HS-27A (cell line): Measurements from ENCODE around the gene MMP17.
"Not testable (repeated sequence)": the region's sequence is repeated elsewhere in the genome, so short reads cannot be mapped to it uniquely, and the experiment has no call there.

Experiments used
- DNase-seq: peaks from one replicate; pipeline ENCODE4 v3.0.0-alpha.2; 2012; ENCODE audit warnings: low read depth, missing footprints

The MMP17 gene

DNA sequence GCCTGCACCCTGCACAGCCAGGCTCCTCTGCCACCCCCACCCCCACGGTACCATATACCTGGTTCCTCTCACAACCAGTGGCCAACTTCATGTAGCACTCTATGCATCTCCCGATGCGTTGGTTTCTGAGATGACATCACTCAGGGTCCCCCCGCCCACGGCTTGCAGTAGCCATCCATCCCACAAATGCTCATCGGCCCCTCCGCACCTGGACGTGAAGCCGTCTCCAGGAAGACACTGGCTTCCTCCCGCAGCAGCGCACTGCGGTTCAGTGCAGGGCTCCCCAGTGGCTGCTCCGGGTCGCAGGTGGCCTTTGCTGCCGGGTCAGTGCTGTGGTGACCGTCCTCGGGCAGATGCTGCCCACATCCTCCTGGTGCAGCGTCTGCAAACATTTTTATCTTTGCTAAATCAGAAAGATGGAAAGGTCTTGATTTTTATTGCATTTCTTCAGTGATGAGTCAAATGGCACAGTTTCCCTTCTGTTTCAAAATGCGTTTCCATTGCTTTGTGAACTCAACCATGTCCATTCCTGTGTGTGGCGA lies 27.5 kb upstream of the MMP17 start:
- DNase-seq = no peak

DNA sequence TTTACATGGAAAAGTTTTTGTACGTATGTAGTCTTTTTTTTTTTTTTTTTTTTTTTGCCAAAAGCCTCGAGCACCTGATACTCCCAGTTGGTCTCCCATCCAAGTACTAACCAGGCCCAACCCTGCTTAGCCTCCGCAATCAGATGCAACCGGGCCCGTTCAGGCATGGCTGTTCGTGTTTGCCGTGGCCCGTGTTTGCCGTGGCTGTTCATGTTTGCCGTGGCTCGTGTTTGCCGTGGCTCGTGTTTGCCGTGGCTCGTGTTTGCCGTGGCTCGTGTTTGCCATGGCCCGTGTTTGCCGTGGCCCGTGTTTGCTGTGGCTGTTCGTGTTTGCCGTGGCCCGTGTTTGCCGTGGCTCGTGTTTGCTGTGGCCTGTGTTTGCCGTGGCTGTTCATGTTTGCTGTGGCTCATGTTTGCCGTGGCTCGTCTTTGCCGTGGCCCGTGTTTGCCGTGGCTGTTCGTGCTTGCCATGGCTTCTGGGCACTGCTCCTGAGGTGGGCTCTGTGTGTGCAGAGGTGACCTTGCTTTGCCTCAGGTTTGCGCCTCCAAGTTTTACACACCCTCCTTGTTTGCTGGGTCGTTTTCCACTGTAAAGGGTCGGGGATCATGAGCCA lies 26.8 kb upstream of the MMP17 start:
- DNase-seq = no peak

DNA sequence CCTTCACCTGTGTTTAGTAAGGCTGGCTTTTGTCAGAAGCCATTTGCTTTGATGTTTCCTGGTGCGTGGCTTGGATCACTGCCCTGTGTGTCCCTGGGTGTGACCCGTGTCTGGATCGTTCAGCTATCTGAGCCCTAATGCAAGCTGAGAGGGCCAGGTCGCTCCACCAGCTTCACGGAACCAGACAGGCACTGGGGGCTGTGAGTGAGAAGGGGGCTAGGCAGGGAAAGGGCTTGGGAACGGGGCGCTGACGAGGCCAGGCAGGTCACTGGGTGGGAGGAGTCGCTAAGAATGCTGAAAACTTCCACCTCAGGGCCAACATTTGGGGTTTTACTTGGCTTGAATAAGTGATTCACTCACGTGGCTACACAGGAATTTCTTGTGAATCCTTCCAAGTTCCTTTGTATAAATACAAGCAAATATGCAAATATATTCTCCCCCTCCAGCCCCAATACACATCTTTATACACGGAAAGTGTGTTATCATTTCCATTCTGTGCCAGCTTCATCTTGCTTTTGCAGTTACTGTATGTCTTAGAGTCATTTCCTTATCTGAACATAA lies 24.2 kb upstream of the MMP17 start:
- DNase-seq = no peak

DNA sequence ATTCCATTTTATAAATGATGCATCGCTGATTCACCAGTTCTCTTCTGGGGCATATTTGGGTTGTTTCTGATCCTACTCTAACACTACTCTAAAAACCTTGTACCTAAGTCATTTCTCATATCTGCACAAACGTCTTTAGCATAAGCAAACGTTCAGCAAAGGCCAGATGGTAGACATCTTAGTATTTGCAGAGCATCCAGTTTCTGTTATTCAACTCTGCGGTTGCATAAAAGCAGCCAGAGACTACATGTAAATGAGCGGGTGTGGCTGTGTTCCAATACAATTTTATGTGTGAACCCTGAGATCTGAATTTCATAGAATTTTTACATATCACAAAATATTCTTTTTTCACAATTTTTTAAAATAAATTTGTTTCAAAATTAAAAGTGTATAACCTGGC lies 22.8 kb upstream of the MMP17 start:
- no peak for DNase-seq

DNA sequence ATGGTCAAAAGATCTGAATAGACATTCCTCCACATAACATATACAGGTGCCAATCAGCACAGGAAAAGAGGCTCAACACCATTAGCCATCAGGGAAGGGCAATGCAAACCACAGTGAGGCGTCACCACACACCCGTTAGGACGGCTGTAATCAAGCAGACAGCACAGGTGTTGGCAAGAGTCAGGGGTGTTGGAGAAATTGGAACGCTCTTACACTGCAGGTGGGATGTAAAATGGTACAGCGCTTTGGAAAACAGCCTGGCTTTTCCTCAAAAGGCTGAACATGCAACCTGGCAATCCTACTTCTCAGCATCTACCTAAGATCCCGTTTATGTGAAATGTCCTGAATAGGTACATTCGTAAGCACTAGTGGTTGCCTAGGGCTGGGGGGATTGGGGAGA lies 21.5 kb upstream of the MMP17 start:
- no peak for DNase-seq

DNA sequence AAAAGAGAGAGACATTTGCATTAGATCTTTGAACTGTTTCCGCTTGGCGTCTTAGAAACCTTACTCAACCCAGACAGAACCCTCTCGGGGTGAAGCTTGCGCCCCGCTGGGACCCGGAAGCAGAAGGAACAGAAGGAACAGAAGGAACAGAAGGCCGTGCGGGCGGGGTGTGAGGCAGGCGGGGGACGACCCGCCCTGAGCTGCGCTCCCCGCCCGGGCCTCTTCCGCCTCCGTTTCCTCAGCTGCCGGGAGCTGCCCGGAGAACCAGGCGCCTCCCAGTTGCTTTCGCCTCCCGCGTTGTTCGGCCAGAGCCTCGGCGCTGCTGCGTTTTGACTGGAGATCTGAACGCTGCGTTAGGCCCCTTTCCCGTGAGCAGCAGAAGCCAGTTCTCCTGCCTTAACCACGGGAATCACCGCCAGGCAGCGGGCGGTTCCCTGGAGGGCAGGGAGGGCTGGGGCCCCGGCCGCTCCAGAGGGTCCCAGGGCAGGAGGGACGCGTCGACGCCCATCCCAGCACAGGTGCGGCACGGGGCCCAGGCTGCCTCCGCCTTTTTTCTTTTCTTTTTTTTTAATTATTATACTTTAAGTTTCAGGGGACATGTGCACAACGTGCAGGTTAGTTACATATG lies 19.3 kb upstream of the MMP17 start:
- no peak for DNase-seq

DNA sequence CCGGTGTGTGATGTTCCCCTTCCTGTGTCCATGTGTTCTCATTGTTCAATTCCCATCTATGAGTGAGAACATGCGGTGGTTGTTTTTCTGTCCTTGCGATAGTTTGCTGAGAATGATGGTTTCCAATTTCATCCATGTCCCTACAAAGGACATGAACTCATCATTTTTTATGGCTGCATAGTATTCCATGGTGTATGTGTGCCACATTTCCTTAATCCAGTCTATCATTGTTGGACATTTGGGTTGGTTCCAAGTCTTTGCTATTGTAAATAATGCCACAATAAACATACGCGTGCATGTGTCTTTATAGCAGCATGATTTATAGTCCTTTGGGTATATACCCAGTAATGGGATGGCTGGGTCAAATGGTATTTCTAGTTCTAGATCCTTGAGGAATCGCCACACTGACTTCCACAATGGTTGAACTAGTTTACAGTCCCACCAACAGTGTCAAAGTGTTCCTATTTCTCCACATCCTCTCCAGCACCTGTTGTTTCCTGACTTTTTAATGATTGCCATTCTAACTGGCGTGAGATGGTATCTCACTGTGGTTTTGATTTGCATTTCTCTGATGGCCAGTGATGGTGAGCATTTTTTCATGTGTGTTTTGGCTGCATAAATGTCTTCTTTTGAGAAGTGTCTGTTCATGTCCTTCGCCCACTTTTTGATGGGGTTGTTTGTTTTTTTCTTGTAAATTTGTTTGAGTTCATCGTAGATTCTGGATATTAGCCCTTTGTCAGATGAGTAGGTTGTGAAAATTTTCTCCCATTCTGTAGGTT lies 18.5 kb upstream of the MMP17 start:
- not testable (repeated sequence) for DNase-seq

DNA sequence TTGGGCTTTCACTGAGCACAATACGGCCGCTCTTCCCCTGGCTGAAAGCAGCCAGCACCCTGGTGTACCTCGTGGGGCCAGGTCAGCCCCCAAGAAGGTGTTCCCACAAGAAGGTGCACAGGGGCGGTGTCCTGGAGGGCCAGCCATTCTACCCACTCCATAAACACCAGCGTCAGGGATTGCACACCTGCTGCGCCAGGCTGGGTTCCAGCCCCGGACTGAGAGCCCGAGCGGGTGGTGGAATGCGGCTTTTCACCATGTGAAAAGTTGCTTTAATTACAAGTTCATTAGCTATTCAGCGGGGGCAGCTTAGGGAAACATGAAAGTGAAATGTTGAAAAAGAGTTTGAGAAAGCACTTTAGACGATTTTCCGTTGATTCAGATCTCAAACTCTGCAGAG lies 17.5 kb upstream of the MMP17 start:
- no peak for DNase-seq

DNA sequence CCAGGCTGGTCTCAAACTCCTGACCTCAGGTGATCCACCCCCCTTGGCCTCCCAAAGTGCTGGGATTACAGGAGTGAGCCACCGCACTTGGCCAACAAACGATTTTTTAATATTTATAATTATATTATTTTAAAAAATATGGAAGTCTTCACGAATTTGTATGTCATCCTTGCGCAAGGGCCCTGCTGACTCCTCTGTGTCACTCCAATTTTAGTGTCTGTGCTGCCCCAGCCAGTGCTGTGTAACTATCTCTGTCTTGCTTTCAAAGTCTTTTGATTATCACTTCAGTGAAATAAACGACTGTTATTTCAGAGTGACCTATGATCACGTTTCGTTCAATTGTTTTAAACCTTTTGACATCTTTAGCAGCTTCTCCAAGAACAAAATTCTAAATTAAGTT lies 13.1 kb upstream of the MMP17 start:
- no peak for DNase-seq

DNA sequence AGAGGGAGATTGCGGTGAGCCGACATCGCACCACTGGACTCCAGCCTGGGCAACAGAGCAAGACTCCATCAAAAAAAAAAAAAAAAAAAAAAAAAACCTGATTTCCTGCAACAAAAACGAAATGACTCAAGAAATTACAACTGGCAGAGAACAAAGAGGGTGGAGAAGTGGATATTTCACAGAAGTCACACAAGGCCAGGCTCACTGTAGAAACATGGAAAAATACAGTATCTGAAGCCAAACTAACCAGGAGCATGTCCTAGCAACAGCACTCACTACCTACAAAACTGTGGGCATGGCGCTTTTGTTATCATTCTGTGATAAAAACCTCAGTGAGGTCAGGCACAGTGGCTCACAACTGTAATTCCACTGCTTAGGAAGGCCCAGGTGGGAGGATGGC lies 11.7 kb upstream of the MMP17 start:
- DNase-seq = no peak

DNA sequence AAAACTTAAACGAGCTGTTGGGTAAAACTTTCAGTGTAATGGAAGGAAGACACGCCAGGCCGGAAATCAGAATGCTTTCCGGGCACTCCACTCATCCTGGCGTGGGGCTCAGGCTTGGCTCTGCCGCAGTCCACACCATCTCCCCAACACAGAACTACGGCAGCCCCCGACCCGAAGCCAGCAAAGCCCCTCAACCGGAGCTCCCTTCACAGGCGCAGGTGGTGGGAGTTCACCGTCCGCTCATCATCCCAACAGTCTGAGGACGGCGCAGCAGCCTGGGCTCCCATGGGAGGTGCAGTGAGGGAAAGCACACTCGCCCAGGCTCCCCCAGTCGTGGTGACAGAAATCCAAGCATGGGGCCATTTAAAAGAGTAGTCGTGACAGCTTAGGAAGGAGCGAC lies 11.0 kb upstream of the MMP17 start:
- no peak for DNase-seq

DNA sequence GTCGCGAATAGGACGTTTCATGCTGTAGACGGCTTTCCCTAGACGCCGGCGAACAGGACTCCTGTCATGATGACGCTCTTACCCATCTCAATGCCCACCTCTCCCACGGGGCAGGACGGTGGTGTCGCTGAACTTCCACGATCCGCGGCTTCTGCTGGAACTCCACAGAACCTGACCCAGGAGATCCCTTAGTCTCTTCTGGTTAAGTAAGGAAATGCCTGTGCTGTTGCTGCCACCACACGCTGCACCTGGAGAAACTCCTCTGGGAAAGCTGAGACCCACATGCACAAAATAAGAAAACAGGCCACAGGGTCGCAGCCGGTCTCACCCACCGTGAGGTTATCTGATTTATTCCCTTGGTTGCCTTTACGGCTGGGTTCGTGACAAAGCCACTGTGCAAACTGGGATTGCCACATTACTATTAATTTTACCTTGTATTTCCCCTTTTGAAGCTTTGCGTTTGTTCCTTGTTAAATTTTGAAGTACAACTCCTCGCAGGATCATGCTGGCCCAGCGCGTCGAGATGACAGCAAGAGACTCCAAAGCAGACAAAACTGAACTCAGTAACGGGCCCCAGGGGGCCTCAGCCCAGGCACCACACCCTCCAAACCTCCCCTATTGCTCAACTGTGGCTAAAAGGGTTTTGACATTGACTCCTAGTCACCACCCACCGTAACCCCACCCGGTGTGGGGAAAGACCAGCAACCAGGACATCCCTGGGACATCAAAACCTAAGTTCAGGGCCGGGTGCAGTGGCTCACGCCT lies 9.2 kb upstream of the MMP17 start:
- no peak for DNase-seq

DNA sequence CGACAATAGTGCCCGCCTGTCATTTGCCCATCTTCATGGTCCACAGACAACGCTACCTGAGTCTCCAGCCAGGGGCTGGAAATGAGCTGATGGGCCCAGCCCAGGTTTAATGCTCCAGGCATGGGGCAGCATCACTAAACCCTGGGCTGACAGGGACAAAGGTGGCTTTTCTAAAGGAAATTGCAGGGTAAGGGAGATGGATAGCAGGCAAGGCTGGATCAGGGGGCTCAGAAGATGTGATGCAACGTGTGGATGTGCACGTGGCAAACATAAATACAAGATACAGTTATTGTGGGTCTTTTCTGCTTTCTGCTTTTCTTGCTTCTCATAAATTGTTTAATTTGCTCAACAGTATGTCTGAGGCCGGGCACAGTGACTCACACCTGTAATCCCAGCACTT lies 3.7 kb upstream of the MMP17 start:
- no peak for DNase-seq

DNA sequence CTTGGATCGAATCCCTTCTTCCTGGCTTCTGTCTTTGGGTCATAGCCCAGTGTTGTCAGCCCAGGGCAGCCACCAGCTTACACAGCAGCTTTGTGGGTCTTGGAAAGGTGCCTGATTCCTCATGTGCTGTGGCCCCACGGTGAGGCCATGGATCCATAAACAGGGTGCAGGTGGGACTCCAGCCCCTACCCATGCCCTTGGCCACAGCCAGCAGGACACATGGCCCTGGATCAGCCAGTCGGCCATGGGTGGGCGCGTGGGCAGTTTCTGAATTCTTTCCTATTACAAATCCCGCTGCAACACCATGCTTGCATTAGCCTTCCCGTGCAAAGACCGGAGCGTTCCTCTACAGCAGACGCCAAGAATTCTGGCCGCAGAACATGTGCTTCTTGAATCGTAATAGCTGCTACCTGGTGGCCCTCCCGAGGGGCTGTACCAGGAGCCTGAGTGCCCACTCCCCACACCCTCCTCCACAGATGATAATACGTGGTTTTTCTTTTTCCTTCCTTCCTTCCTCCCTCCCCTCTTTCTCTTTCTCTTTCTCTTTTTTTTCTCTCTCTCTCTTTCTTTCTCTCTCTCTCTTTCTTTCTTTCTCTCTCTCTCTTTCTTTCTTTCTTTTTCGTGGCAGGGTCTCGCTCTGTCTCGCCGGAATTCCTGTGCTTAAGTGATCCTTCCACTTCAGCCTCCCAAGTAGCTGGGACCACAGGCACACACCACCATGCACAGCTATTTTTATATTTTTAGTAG lies 2.9 kb upstream of the MMP17 start:
- DNase-seq = no peak

DNA sequence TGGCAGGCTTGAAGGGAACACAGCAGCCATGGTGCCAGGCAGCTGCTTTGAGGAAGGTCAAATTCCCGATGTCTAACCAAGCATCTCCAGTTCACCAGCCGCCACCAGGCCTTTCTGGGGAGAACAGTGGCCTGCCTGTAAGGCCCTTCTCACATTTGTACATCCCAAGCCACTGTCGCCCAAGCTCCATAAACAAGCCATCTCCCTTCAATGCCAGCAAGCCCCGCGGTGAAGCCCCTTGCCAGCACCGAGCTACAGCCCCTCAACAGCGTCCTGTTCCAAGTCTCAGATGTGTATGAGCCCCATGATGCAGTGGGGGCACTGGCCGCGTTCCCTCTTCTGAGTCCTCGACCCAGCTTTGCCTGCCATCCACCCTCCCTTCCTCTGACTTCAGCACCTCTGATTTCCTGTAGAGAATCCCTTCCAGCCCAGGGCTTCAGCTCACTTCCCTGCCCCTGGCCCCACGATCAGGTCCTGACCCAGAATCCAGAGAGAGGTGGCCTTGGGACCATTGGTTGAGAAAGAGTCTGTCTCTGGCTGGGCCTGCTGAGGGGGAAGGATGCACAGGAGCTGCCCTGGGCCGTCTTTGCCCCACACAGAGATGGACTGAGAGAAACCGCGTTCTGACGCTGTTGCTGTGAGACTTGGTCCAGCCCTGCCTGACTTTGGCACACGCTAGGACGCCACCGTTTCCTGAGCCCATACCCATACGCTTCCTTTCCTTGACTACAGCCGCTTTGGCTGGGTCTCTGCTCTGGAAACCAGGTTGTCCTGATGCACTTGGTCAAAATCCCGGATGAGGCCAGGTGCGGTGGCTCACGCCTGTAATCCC lies 1.9 kb upstream of the MMP17 start:
- DNase-seq = no peak

DNA sequence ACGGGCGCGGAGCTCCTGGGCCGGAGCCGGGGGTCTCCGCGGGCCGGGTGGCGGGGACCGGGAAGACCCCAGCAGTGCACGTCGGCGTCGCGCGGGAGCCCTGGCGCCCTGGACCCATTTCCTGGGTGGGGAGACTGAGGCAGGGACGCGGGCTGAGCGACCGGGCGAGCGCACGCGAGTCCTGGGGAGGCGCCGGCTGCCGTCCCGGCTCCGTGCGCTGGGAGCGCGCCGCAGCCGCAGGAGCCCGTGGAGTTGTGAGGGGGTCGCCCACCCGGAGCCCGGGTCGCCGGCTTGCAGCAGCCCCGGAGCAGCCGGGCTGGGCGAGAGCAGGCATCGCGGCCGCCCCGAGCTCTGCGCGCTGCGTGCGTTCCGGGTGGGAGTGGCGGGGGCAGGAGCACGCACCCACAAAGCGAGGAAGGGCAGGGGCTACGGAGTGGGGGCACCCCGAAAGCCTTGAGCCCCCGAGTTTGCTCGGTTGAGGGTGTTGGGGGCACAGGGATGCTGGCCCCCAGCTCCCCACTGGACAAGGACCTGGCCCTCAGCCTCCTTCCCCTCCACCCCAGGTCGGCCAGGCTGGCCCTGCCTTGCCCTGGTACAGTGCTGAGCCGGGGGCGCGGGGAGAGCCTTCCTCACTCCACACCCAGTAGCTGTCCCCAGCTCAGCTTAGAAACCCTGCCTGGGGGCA lies 620 bp downstream of the MMP17 start:
- DNase-seq = no peak

DNA sequence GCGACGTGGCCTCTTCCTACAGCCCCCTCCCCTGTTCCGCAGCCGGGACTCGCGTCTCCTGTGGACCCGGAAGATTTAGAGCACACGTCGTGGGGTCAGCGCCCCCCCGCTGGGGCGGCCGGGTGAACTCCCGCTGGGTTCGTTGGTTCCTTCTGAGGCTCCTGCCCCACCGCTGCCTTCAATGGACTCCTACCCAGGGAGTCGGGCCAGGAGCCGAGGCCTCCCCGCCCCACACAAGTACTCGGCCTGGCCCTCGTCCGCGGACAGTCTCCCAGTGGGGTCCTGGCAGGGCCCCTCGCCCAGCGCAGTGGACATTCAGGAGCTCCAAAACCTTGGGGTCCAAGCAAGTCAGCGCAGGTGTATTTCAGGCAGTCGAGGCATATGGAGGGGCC lies 1.2 kb downstream of the MMP17 start:
- DNase-seq = no peak

DNA sequence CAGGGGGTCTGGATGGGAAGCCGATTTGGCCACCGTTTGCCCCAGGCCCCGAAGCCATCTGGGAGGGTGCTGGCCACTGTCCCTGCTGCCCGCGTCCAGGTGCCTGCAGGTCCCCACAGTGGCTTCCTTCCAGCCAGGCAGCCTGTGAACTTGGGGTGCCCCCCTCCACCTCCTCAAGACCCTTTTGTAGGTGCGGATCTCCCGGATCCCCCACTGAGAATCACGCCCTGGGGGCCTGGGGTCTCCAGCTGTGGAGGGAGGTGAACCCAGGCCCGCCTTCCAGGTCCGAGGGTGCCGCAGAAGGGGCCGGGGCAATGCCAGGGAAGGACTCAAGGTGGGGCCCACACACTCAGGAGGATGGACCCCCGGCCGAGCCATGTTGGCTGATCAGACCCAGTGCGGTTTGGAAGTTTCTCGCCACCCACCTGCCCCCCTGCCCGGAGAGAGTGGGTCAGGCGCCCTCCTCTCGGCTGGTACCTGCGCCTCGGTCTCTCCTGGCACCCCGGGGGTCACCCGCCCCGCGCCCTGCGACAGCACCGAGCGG lies 1.7 kb downstream of the MMP17 start:
- no peak for DNase-seq

DNA sequence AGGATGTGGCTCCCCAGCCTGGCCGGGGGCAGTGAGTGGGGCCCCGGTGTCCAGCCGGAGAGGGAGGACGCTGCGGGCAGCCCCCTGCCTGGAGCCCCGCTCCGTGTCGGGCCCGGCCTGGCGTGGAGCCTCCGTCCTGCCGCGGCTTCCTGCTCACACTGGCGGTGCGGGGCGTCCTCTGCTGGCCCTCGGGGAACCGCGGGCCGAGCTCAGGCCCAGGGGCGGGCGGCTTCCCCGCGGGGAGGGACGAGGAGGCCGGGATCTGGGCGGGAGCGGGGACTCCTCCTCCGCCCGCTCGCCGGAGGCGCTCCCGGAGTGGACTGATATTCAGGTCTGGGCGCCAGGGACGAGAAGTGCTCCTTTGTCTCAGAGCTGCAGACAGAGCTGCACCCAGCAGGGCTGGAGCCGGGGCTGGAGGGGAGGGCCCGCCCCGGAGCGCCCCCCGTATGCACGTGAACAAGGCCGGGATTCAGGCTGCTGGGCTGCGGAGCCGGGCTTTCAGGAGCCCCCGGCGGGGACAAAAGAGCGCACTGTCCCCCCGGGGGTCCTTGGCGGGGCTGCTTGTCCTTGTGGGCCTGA lies 2.2 kb downstream of the MMP17 start:
- DNase-seq = no peak
